Activated CD8-positive, alpha-beta T cell treated with anti-CD3 and anti-CD28 coated beads, Interleukin-2, amount 10 ng/mL, durations not matched to agents 7 days and 5 days (primary cell): ENCODE results near the gene IRF9. TPM values are rescaled to one million over a fixed set of nuclear protein-coding genes. Genes with fewer than 3 reads are reported as not detected.

Experiments used
- ATAC-seq: fragments of 150-1000 bp; cut with Tn5 transposase; one replicate; pipeline ENCODE4 v1.10.0; 2021; ENCODE audit warnings: moderate library complexity
- CTCF ChIA-PET: fragments of 350-600 bp; sonication (Branson Sonifier 250); formaldehyde crosslinking; loops from one replicate; lab custom pipeline; 2021; ENCODE audit warnings: antibody characterized with exemption; lab: Charles Lee
- POLR2A ChIA-PET: fragments of 350-600 bp; sonication (Branson Sonifier 250); formaldehyde crosslinking; loops from one replicate; lab custom pipeline; 2021; ENCODE audit warnings: antibody characterized with exemption; lab: Charles Lee
- DNase-seq: peaks from one replicate; pipeline ENCODE4 v3.0.0-alpha.2; 2020
- H3K27ac Mint-ChIP-seq: one replicate; pipeline ENCODE4 v1.8.0; 2021; ENCODE audit warnings: mild to moderate bottlenecking, mixed read lengths
- H3K27me3 Mint-ChIP-seq: one replicate; pipeline ENCODE4 v1.8.0; 2021; ENCODE audit warnings: low read depth, mixed read lengths
- H3K36me3 Mint-ChIP-seq: one replicate; pipeline ENCODE4 v1.8.0; 2021; ENCODE audit warnings: low read depth, mixed read lengths
- H3K4me1 Mint-ChIP-seq: one replicate; pipeline ENCODE4 v1.8.0; 2021; ENCODE audit warnings: low read depth, mixed read lengths
- H3K4me3 Mint-ChIP-seq: one replicate; pipeline ENCODE4 v1.8.0; 2021; ENCODE audit warnings: mild to moderate bottlenecking, mixed read lengths
- H3K9me3 Mint-ChIP-seq: one replicate; pipeline ENCODE4 v1.8.0; 2022; ENCODE audit warnings: mixed read lengths; ENCODE audit not compliant: insufficient read depth
- total RNA-seq, 2 experiments: library from RNA; stranded (reverse); gene quantifications; one replicate each; pipeline ENCODE4 v1.2.3, GENCODE V29; 2021

The IRF9 gene
- total RNA-seq, 2 experiments from 2014 or later, result 221 to 242 TPM

DNA sequence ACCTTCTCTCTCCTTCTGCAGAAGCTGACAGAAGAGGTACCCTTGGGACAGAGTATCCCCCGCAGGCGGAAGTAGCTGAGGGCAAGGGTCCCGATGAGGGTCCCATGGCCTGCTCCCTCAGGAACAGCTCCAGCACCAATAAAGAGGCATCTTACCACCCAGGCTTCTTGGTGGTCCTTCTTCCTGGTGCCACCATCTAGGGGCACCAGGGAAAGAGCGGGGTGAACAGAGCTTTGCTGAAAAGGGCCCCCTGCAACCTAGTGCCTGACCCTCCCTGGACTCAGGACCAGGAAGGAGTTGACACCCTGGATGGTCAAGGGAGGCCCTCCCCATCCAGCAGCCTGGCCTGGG lies 591 bp upstream of the IRF9 start:
- no peak for ATAC-seq
- H3K27ac Mint-ChIP-seq, result peak overlapping the region; percentile 100
- peaks cover 86% of the 10 kb centered on the region for H3K36me3 Mint-ChIP-seq
- POLR2A ChIA-PET, result interaction anchor here (0.6 to 7.6 kb wide), 34 partner anchors 11 to 1668 kb away, joined by 3 to 229 read pairs (median 14); partner anchors contain the start of genes CBLN3, CHMP4A, DCAF11 and EMC9
- no peaks in the 10 kb centered on the region for H3K27me3 Mint-ChIP-seq
- H3K4me1 Mint-ChIP-seq, result peaks cover 51% of the 10 kb centered on the region
- CTCF ChIA-PET, result interaction anchor here (1.1 to 4.2 kb wide), 29 partner anchors 10 to 150 kb away, joined by 3 to 77 read pairs (median 9); partner anchors contain the start of genes CHMP4A, CIDEB, DCAF11 and EMC9
- no peaks in the 10 kb centered on the region for H3K9me3 Mint-ChIP-seq
- peak overlapping the region; percentile 92 for H3K4me3 Mint-ChIP-seq
- no peak for DNase-seq

DNA sequence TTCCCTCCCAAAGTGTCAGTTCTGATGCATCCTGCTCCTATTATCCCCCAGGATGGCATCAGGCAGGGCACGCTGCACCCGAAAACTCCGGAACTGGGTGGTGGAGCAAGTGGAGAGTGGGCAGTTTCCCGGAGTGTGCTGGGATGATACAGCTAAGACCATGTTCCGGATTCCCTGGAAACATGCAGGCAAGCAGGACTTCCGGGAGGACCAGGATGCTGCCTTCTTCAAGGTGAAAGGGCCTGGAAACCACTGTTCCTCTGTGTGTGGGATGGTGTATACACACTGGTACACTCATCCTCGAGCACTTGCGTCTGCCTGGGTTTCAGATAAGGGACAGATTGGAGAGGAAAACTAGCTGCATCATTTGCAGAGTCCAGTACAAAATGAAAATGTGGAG lies 1.0 kb downstream of the IRF9 start:
- peaks cover 60% of the 10 kb centered on the region for H3K4me1 Mint-ChIP-seq
- POLR2A ChIA-PET, result interaction anchor here (0.6 to 7.6 kb wide), 28 partner anchors 9 to 1068 kb away, joined by 3 to 229 read pairs (median 16); partner anchors contain the start of genes CHMP4A, DCAF11, EMC9 and IPO4
- H3K27ac Mint-ChIP-seq, result peak overlapping the region; percentile 100
- H3K4me3 Mint-ChIP-seq, result peak overlapping the region; percentile 92
- no peaks in the 10 kb centered on the region for H3K9me3 Mint-ChIP-seq
- ATAC-seq, result no peak
- no peak for DNase-seq
- H3K27me3 Mint-ChIP-seq, result no peaks in the 10 kb centered on the region
- H3K36me3 Mint-ChIP-seq, result peaks cover 91% of the 10 kb centered on the region
- CTCF ChIA-PET, result interaction anchor here (1.1 to 4.2 kb wide), 18 partner anchors 9 to 269 kb away, joined by 3 to 77 read pairs (median 11); partner anchors contain the start of genes CARMIL3, CHMP4A, CIDEB and DCAF11

DNA sequence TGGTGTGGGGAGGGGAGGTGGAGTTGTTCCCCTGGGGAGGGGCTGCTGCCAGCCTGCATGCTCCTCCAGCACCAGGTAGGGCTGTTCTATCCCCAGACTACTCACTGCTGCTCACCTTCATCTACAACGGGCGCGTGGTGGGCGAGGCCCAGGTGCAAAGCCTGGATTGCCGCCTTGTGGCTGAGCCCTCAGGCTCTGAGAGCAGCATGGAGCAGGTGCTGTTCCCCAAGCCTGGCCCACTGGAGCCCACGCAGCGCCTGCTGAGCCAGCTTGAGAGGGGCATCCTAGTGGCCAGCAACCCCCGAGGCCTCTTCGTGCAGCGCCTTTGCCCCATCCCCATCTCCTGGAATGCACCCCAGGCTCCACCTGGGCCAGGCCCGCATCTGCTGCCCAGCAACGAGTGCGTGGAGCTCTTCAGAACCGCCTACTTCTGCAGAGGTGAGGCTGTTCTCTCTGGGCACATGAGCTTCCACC lies 3.5 kb downstream of the IRF9 start:
- ChIA-PET CTCF (interaction anchor here (1.1 kb wide), 1 partner anchor 133 kb away, joined by 3 read pairs; no protein-coding TSS in a partner anchor), POLR2A (interaction anchor here (0.6 to 7.6 kb wide), 13 partner anchors 9 to 84 kb away, joined by 3 to 229 read pairs (median 4); partner anchors contain the start of genes DCAF11, IPO4, NRL and PSME2)
- no peak for DNase-seq
- Mint-ChIP-seq H3K4me3 (peak overlapping the region; percentile 20), H3K4me1 (peaks cover 66% of the 10 kb centered on the region), H3K36me3 (peaks cover 84% of the 10 kb centered on the region), H3K27ac (peak overlapping the region; percentile 82), H3K9me3 (no peaks in the 10 kb centered on the region), H3K27me3 (no peaks in the 10 kb centered on the region)
- no peak for ATAC-seq

DNA sequence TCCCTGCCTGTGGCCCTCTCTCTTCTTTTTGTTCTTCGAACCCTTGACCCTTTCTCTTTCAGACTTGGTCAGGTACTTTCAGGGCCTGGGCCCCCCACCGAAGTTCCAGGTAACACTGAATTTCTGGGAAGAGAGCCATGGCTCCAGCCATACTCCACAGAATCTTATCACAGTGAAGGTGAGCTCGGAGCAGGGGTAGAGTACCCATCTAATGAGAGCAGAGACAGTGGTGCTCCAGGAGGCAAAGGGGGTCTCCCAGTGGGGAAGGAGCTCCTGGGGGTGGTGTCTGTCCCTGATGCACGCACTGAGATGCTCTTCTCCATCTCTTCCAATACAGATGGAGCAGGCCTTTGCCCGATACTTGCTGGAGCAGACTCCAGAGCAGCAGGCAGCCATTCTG lies 4.7 kb downstream of the IRF9 start:
- ChIA-PET CTCF (no interaction called here), POLR2A (interaction anchor here (1.2 to 7.6 kb wide), 7 partner anchors 12 to 51 kb away, joined by 3 to 229 read pairs (median 11); partner anchors contain the start of genes DCAF11, IPO4, NRL and PSME2)
- DNase-seq (no peak), ATAC-seq (no peak)
- H3K27me3 Mint-ChIP-seq, result no peaks in the 10 kb centered on the region
- no peak overlapping the region for H3K27ac Mint-ChIP-seq
- H3K36me3 Mint-ChIP-seq, result peaks cover 82% of the 10 kb centered on the region
- H3K4me3 Mint-ChIP-seq, result no peak overlapping the region
- no peaks in the 10 kb centered on the region for H3K9me3 Mint-ChIP-seq
- peaks cover 63% of the 10 kb centered on the region for H3K4me1 Mint-ChIP-seq

DNA sequence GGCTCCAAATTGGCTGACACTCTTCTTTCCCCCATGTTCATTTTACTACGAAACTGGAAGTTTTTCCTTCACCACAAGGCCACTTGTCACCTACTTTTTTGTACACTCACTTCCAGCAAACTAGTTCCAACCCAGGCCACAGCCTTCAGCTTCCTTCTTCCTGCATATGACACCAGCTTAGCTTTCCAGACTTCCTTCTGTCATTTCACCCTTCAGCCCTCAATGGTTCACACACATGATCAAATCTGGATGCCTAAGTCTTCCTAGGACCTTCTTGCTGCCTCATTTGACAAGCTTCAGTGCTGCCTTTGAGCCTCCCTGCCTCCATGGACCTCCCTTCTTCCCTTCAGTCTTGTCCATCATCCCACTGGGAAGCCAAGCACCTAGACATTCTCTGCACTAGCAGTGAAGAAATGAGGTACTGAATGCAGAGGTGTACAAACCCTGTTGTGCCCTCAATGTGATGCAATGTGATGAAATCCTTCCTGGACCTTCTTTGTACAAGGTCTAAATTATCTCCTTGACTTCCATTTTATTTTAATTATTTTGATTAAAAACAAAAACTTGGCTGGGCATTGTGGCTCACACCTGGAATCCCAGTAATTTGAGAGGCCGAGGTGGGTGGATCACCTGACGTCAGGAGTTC lies 6.5 kb downstream of the IRF9 start:
- no peak for ATAC-seq
- Mint-ChIP-seq H3K27me3 (no peaks in the 10 kb centered on the region), H3K9me3 (no peaks in the 10 kb centered on the region), H3K36me3 (peaks cover 78% of the 10 kb centered on the region), H3K4me1 (peaks cover 72% of the 10 kb centered on the region), H3K4me3 (no peak overlapping the region), H3K27ac (peak overlapping the region; percentile 63)
- DNase-seq, result no peak
- ChIA-PET CTCF (no interaction called here), POLR2A (interaction anchor here (0.6 to 1.4 kb wide), 6 partner anchors 11 to 73 kb away, joined by 3 to 9 read pairs (median 4); partner anchors contain the start of gene EMC9)

DNA sequence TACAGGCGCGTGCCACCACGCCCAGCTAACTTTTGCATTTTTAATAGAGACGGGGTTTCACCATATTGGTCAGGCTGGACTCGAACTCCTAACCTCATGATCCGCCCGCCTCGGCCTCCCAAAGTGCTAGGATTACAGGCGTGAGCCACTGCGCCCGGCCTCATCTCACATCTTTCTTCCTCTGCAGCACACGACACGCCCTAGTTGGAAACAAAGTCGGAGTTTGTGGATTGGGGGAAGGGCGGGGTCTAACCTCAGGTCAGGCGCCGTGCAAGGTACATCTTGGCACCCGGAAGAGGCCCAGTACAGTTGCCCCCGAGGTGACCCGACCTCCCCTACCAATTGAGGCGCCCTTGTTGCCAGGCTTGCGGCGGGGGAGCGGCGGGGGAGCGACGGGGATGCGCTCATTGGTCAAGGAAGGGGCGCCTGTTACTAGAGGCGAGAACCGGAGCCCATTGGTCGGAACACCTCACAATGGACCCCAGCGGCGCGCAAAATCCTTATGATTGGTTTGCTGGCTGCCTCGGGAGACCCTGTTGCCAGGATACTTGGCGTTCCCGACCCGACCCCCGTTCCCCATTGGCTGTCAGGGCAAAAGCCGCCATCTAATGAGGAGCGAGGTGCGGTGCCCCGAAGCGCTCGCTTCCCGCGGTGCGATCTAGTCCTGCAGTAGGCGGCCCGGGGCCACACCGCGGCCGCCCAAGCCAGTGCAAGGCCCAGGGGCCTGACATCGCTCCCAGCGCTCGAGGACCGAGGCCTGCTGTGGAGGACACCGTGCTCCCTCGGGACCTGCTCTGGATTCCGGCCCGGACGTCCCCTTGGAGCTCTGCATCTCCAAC lies 10.6 kb downstream of the IRF9 start, which contains the start of gene REC8:
REC8 (plus strand) TSS at position 659 of the 839 bp plus-strand sequence. CDS start 473 bp downstream, outside the sequence.
- Mint-ChIP-seq H3K4me3 (peak within 1 kb of the TSS; percentile 77), H3K9me3 (no peaks in the 10 kb centered on the region), H3K4me1 (peaks cover 50% of the 10 kb centered on the region), H3K27ac (peak within 1 kb of the TSS; percentile 81), H3K27me3 (no peaks in the 10 kb centered on the region), H3K36me3 (peaks cover 60% of the 10 kb centered on the region)
- CTCF ChIA-PET, result interaction anchor here (0.6 to 2.5 kb wide), 2 partner anchors 11 to 44 kb away, joined by 5 to 7 read pairs; partner anchors contain the start of genes IRF9 and MDP1
- DNase-seq (peak; percentile 85), ATAC-seq (peak; percentile 77)
- POLR2A ChIA-PET, result interaction anchor here (0.6 to 6.2 kb wide), 10 partner anchors 9 to 1036 kb away, joined by 3 to 74 read pairs (median 4); partner anchors contain the start of genes IPO4 and IRF9

DNA sequence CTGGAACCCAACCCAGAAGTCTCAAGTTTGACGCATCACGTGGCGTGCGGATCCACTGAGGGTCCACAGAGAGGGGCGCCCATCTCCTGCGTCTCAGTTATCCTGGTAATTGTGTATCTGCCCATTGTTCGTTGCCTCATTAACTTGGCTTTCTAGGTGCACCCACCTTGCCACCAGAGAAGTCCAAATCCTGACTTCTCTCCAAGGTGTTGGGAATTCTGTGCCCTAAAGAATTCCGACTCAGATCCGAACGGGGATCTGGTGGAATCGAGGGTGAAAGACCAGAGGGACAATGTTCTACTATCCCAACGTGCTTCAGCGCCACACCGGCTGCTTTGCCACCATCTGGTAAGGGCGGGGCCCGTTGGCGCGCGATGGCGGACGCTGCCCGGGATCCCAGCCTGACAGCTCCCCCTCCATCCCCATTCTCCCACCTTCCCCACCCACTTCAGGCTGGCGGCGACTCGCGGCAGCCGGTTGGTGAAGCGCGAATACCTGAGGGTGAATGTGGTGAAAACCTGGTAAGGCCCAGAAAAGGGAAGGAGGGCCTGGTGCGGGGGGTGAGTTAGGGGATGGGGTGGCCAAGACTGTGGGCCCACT lies 11.3 kb downstream of the IRF9 start:
- DNase-seq, result no peak
- ChIA-PET CTCF (interaction anchor here (2.5 kb wide), 1 partner anchor 11 kb away, joined by 7 read pairs; the partner anchor contains the start of gene IRF9), POLR2A (interaction anchor here (2.0 to 6.2 kb wide), 3 partner anchors 11 to 15 kb away, joined by 4 to 74 read pairs (median 25); partner anchors contain the start of genes IPO4 and IRF9)
- H3K36me3 Mint-ChIP-seq, result peaks cover 60% of the 10 kb centered on the region
- H3K27me3 Mint-ChIP-seq, result no peaks in the 10 kb centered on the region
- H3K27ac Mint-ChIP-seq, result peak overlapping the region; percentile 72
- H3K4me3 Mint-ChIP-seq, result peak overlapping the region; percentile 77
- ATAC-seq, result no peak
- no peaks in the 10 kb centered on the region for H3K9me3 Mint-ChIP-seq
- H3K4me1 Mint-ChIP-seq, result peaks cover 44% of the 10 kb centered on the region

DNA sequence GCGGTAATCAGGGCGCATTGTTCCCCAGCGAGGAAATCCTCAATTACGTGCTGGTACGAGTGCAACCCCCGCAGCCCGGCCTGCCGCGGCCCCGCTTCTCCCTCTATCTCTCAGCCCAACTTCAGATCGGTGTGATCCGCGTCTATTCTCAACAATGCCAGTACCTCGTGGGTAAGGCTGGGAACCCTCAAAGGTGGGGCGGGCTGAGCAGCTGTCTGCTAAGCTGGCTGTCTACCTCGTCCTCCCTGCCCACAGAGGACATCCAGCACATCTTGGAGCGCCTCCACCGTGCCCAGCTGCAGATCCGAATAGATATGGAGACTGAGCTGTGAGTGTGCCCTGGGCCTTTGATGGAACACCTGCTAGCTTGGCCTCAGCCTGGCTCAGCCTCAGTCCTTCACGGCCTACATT lies 11.8 kb downstream of the IRF9 start:
- ChIA-PET POLR2A (interaction anchor here (0.9 to 6.2 kb wide), 5 partner anchors 8 to 14 kb away, joined by 3 to 74 read pairs (median 4); partner anchors contain the start of genes IPO4 and IRF9), CTCF (interaction anchor here (0.7 to 1.0 kb wide), 2 partner anchors 11 to 70 kb away, joined by 3 to 4 read pairs; partner anchors contain the start of genes IRF9 and TINF2)
- ATAC-seq (no peak), DNase-seq (no peak)
- H3K36me3 Mint-ChIP-seq, result peaks cover 58% of the 10 kb centered on the region
- peaks cover 41% of the 10 kb centered on the region for H3K4me1 Mint-ChIP-seq
- H3K27me3 Mint-ChIP-seq, result no peaks in the 10 kb centered on the region
- peak overlapping the region; percentile 60 for H3K27ac Mint-ChIP-seq
- peak overlapping the region; percentile 77 for H3K4me3 Mint-ChIP-seq
- no peaks in the 10 kb centered on the region for H3K9me3 Mint-ChIP-seq

DNA sequence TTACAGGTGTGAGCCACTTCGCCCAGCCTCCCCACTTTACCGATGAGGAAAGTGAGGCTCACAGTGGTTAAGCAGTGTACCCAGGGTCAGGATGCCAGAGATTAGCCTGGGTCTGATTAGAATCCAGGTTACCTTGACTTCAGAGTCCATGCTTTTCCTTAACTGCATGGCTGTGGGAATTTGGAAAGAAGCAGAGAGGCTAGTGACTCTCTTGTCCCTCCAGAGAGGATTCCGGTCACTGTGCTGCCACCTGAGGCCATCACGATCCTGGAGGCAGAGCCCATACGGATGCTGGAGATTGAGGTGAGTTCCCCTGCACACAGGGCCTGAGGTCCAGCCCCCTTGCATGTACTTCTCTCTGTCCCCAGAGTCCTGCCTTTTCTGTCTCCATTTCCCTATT lies 15.5 kb downstream of the IRF9 start:
- POLR2A ChIA-PET, result interaction anchor here (0.7 to 5.1 kb wide), 5 partner anchors 11 to 15 kb away, joined by 3 to 37 read pairs (median 5); partner anchors contain the start of genes IPO4 and IRF9
- ATAC-seq (no peak), DNase-seq (no peak)
- Mint-ChIP-seq H3K9me3 (no peaks in the 10 kb centered on the region), H3K27me3 (no peaks in the 10 kb centered on the region), H3K4me1 (peaks cover 19% of the 10 kb centered on the region), H3K36me3 (peaks cover 58% of the 10 kb centered on the region), H3K4me3 (no peak overlapping the region), H3K27ac (no peak overlapping the region)
- CTCF ChIA-PET, result interaction anchor here (0.7 kb wide), 1 partner anchor 15 kb away, joined by 3 read pairs; the partner anchor contains the start of gene IRF9

DNA sequence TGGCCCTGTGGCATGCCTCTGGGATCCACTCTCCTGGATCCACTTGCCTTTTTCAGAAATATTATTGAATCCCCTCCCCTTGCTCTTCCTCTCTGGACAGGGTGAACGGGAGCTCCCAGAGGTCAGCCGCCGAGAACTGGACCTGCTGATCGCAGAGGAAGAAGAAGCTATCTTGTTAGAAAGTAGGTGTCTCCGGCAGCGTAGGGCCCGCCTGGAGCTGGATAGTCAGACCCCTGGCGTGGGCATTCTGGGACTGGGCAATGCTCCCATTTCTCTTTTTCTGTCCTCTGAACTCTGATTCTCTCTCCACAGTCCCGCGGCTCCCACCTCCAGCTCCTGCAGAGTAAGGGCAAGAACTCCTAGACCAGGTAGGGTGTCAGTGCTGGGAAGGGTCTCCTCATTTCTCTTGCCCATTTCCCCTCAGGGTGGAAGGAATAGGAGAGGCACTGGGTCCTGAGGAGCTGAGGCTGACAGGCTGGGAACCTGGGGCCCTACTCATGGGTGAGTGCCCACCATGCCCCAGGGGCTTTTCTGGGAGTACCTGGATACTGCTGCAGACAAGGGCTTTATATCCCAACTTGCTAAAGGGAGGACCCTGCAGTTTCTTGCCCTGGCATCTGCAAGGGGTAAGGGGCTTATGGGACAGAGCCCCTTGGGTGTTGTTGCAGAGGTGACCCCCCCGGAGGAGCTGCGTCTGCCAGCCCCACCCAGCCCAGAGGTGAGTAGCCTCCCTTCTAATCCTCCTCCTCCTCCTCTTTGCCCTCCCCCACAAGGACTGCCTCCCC lies 16.2 kb downstream of the IRF9 start:
- Mint-ChIP-seq H3K27ac (no peak overlapping the region), H3K4me3 (no peak overlapping the region), H3K27me3 (no peaks in the 10 kb centered on the region), H3K4me1 (peaks cover 14% of the 10 kb centered on the region), H3K36me3 (peaks cover 58% of the 10 kb centered on the region), H3K9me3 (no peaks in the 10 kb centered on the region)
- POLR2A ChIA-PET, result interaction anchor here (0.7 to 5.1 kb wide), 5 partner anchors 10 to 36 kb away, joined by 4 to 37 read pairs (median 9); partner anchors contain the start of genes EMC9, IPO4 and IRF9
- no peak for ATAC-seq
- CTCF ChIA-PET, result no interaction called here
- no peak for DNase-seq
